NCI-H187 (cell line): ENCODE data around the gene RHBDF2.
"Not testable (repeated sequence)": the region's sequence is repeated elsewhere in the genome, so short reads cannot be mapped to it uniquely, and the experiment has no call there.

Experiments
- DNase-seq, 2 experiments: peaks; one replicate each; lab custom pipeline; 2025; lab: John Stamatoyannopoulos, UW

RHBDF2 gene

DNA sequence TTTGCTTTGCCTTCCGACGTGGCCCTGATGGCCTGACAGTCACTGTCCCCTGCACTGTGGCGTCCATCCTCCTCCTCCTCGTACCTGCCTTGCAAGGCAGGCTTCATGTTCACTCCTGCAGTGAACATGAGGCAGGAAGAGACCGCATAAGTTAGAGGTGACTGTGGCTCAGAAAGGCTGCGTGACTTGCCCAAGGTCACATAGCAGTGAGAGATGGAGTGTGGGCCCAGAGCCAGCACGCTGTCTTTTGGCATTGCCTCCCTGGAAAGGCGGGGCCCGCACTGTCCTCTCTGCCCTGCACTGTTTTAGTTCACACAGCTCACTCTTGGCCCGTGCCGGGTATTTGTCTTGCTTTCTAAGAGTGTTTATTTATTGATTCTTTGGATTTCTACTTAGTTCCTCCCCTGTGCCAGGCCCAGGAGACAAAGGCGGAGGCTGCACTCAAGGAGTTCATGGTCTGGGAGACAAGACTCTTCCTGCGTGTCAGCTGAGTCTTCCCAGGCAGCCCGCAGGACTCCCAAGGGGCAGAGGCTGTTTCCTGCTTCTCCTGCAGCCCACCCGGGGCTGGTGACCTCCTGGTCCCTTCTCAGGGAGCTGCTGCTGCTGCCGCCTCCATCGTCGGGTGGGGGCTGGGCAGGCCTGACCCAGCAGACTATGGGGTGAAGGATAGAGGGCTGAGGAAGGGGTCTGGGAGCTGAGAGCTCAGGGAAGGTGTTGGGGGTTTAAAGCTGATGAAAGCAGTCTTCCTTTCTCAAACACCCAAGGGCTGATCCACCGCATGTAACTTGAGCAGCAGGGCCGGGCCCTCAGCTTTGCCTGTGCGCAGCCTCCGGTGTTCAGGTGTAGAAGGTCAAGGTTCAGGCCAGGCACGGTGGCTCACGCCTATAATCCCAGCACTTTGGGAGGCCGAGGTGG is 23.6 kb upstream of the RHBDF2 start:
- DNase-seq, result no peak

GRCh38 chr17:76523084-76524037 is 22.1 kb upstream of the RHBDF2 start:
- DNase-seq, result no peak

DNA sequence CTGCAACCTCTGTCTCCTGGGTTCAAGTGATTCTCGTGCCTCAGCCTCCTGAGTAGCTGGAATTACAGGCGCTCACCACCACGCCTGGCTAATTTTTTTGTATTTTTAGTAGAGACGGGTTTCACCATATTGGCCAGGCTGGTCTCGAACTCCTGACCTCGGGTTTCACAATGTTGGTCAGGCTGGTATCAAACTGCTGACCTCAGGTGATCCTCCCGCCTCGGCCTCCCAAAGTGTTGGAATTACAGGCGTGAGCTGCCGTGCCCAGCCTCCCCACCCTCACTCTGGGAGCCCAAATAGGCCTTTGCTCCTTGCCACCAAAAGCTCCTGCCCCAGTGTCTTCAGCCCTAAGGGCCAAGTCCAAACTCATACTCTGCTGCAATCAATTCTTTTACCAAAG is 20.5 kb upstream of the RHBDF2 start:
- DNase-seq, result not testable (repeated sequence)

- DNase-seq, result no peak
These were observed 20.0 kb upstream of the RHBDF2 start for GRCh38 chr17:76521262-76521661.

DNA sequence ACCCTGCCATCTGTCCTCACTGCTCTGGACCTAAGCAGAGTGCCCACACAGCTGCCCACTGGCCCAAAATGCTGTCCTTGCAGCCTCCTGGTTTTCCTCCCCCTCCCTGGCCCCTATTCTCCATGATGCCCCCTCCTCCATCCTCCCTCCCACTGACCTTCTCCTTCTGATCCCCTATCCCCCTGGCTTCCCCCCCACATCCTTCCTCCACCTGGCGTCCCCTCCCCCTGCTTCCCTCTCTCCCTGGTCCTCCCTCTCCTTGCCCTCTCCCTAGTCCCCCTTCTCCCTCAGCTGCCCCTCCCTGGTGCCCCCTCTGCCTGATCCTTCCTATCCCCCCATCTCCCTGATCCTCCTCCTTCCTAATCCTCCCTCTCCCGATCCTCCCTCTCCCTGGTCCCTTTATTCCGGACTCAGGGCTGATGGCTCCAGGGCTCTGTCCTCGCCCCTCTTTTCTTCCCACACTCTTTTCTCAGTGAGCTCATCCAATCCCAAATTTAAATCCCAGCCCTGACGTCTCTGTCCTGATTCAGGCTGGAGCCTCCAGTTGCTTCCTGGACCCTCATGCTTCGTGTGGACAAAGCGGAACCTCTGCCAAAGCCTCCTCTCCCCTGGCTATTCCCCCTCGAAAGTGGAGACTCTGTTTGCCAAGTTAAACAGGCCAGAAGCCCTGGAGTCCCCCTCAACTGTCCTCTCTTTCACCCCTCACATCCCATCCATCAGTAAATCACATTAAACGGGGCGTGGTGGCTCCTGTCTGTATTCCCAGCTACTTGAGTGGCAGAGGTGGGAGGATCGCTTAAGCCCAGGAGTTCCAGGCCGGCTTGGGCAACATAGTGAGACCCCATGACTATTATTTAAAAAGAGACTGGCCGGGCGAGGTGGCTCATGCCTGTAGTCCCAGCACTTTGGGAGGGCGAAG is 18.1 kb upstream of the RHBDF2 start:
- DNase-seq, result no peak

DNA sequence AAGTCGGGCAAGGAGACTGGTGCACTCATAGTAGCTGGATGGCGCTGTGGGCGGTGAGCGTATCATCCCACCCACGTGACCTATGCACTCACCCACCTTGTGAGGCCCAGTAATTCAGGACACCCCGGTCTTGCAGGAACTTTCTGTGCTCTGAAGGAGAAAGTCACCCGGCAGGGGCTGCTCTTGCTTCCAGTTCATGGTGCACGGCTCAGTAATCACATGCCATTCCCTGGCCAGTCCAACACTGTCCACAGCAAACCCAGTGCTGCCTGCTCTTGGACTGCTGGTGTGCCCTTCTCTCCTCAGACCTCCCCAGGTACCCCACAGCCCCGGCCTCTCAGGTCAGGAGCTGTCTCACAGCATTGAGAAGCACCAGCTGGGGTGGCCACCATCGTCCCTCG is 16.4 kb upstream of the RHBDF2 start:
- no peak for DNase-seq

DNA sequence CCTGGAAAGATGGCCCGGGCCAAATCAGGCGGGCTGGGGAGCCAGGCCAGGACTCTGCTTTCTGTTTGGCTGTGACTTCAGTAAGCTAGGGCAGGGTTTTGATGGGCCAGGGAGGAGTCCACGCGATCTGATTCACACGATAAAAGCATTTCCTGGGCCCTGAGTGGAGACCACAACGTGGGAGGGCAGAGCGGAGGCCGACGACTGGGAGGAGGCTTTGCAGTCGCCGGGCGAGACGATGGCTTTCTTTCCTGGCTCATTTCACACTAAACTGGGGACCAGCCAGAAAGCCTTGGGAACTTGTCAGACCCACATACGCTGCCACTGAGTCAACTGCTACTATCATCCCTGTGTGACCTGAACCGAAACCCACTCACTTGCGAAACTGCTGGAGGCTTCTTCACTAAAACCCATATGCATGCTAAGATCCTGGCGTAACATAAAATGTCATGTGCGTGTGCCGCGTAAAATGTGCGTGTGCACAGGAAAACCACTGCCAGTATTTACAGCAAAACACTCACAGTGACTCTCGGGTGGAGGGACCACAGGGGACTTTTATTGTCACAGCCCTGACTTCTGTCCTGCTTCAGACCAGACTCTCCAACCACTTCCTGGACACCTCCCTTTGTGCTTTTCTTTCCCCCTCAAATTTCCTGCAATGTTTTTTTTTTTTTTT is 14.2 kb upstream of the RHBDF2 start:
- DNase-seq, result no peak

DNA sequence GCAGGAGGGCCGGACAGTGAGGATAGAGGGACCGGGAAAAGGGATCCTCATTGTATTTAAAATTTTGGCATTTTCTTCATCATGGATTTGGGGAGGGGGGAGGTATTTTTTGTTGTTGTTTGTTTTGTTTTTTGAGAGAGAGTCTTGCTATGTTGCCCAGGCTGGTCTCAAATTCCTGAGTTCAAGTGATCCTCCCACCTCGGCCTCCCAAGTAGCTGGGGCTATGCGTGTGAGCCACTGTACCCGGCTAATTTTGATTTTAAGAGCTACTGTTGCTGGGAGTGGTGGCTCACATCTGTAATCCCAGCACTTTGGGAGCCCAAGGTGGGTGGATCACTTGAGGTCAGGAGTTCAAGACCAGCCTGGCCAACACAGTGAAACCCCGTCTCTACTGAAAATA is 13.1 kb upstream of the RHBDF2 start:
- not testable (repeated sequence) for DNase-seq

DNA sequence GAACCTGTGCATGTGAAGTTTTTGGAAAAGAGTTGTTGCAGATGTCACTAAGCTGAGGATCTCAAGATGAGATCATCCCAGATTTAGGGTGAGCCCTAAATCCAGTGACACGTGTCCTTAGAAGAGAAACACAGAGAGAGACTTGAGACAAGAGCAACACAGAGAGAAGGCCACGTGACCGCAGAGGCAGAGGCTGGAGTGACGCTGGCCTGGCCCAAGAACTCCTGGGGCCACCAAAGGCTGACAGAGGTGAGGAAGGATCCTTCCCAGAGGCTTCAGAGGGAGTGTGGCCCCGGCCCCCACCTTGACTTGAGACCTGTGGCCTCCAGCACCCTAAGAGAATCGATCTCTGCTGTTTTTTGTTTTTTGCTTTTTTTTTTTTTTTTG is 12.1 kb upstream of the RHBDF2 start:
- no peak for DNase-seq

DNA sequence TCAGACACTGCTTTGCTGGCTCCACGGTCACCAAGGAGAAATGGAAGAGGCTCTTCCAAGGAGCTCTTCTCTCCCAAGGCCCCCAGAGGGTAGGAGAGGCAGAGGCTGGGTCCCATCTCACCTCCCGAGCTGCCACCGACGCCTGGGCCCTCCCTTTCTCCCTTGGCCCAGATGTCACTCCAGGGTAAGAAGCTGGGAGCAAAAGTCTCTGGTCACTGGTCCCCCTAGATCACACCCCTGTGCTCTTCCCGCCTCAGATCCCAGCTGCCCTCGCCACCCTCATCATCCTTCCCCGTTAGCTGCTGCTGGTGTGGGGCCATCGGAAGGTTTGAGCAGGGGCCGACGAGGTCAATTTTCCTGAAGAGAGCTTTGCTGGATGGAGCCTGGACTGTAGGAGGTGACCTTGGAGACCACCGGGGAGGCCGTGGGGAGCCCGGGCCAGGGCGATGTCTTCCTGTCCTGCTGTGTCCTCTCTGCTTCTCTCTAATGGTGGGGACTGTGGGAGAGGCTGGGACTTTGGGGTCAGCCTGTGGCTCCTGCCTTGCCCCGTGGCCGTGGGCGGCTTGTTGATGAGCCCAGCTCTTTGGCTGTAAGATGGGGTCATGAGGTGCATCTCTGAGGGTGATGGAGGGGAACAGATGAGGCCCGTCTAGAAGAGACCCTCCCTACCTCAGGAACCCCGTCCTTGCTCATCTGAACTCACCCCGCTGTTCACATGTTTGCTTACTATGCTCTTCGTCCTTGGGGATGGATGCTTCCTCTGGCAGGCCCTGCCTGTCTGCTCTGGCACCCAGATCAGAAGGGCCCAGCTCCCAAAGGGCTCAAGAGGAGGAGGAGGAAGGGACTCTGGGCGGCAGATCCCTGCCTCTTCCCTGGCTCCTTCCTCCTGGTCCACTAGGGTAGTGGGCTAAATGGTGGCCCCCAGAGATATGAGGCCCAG is 11.4 kb upstream of the RHBDF2 start:
- DNase-seq, result no peak

GRCh38 chr17:76511668-76512365 is 10.6 kb upstream of the RHBDF2 start:
- no peak for DNase-seq

DNA sequence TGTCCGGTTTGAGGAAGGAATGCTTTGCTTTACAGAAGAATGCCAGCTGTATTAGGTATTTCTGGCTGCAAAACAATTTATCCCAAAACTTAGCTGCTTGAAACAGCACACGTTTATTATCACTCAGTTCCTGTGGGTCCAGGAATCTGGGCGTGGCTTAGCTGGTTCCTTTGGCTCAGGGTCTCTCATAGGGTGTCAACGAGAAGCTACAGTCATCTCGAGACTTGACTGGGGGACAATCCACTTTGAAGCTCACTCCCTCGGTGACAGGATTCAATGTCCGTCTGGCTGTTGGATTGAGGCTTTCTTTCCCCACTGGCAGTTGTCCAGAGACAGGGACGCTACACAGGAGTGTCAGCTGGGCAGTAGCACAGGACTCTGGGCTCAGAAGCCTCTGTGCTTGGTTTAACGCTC is 9.6 kb upstream of the RHBDF2 start:
- no peak for DNase-seq

DNA sequence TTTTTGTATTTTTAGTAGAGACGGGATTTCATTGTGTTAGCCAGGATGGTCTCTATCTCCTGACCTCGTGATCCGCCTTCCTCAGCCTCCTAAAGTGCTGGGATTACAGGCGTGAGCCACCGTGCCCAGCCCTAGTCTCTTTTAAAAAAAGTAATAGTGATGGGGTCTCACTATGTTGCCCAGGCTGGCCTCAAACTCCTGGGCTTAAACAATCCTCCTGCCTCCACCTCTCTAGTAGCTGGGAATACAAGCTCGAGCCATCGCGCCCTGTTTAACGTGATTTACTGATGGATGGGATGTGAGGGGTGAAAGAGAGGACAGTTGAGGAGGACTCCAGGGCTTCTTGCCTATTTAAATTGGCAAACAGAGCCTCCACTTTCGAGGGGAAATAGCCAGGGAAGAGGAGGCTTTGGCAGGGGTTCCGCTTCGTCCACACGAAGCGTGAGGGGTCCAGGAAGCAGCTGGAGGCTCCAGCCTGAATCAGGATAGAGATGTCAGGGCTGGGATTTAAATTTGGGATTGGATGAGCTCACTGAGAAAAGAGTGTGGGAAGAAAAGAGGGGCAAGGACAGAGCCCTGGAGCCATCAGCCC is 7.3 kb upstream of the RHBDF2 start:
- not testable (repeated sequence) for DNase-seq

DNA sequence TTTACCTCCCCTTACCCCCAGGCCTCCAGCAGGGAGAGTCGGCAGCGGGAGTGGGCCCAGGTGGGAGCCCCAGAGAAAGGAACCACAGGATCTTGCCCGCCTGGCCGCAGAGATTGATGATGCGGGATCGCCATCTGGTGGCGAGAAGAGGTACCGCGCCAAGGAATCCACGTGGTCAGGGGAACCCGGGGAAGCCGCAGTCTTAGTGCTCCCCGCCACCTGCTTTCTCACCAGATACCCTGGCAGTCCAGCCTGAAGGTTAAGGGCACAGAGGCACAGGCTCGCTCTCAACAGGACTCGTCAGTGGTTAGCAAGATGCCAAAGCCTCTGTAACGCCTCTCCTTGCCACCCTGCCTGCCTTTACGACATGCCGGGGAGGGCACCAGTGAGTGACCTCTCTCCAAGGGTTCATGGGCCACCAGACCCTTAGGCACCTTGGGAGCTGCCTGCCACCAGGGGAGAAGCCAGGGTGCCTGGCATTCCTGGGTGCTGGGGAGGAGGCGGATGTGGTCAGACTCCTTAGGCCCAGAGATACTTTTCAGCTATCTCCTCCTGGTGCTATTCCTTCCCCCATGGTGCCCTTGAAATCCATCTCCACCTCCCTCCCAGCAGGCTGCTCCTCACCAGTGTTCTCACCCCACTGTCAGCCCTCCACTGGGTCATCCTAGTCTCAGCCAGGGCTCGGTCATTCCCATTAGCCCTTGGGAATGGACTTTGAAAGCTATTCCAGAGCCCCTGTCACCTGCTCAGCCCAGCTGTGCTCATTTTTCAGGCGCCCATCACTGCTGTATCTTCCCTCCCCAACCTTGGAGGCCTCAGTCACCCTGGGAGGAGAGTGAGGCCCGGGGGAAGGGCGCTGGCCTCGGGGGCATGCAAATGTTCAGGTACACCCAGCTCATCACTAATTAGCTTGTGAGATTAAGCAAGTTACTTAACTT is 5.5 kb upstream of the RHBDF2 start:
- DNase-seq, result peak; percentile 47 to 56

GRCh38 chr17:76504117-76504516 is 2.9 kb upstream of the RHBDF2 start:
- DNase-seq, result no peak

DNA sequence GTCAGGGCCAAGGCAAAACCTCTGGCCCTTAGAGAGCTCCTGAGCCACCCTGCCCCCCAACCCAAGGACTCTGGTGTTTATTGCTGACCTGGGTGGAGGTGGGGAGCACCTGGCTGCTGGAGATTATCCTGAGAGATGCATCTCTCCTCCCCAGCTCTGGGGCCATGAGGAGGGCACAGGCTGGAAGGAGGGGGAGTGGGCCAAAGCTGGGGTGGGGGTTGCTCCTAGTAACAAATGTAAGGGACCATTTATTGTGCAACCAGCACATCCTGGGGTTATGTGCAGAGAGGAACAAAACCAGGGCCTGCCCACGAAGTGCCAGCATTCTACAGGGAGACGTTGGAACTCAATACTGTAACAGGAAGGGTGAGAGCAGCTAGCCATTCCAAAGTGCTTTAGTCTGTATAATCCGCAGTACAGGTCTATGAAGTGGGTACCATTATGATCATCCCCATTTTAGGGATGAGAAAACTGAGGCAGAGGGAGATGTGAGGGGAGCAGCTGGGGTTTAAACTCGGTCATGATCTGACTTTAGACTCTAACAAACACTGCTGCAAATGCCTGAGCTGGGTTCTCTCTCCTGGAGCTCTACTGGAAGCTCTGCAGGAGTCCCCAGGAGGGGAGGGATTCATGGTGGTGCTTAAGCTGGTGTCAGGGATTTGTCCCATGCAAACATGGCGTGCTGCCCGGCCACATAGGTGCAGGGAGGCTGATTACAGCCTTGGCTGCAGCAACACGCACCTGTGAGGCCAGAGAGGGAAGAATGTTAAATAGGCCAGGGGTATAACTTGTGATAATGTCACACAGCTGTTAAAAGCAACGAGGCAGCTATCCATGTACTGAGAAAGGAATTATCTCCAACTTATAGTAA is 1.4 kb upstream of the RHBDF2 start:
- no peak for DNase-seq

GRCh38 chr17:76501827-76502307 is 644 bp upstream of the RHBDF2 start:
- DNase-seq, result no peak
